ENCODE measurements around the gene SNX15.

DNA sequence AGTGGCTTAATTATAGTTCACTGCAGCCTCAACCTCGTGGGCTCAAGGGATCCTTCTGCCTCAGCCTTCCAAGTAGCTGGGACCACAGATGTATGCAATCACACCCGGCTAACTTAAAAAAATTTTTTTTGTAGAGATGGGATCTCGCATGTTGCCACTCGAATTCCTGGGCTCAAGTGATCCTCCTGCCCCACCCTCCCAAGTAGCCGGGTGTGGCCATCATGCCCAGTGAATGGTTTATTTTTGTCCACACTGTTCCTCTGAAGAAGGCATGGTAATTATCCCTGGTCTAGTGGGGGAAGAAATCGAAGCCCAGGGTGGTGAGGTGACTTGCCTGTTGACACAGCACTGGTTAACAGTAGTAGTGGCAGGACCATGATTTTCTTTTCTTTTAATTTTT is 15.7 kb downstream of the SNX15 start:
- TF ChIP-seq, protein P1, sequence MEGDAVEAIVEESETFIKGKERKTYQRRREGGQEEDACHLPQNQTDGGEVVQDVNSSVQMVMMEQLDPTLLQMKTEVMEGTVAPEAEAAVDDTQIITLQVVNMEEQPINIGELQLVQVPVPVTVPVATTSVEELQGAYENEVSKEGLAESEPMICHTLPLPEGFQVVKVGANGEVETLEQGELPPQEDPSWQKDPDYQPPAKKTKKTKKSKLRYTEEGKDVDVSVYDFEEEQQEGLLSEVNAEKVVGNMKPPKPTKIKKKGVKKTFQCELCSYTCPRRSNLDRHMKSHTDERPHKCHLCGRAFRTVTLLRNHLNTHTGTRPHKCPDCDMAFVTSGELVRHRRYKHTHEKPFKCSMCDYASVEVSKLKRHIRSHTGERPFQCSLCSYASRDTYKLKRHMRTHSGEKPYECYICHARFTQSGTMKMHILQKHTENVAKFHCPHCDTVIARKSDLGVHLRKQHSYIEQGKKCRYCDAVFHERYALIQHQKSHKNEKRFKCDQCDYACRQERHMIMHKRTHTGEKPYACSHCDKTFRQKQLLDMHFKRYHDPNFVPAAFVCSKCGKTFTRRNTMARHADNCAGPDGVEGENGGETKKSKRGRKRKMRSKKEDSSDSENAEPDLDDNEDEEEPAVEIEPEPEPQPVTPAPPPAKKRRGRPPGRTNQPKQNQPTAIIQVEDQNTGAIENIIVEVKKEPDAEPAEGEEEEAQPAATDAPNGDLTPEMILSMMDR (IDR thresholded peaks at IDR 0.05; ENCODE audit: poor library complexity) = no peak
- no peak for TF ChIP-seq EZH2 (IDR thresholded peaks at IDR 0.05; ENCODE audit: borderline replicate concordance)

All from hepatocyte (in vitro differentiated cells).